ENCODE data around the gene PTPRT. TPM values are rescaled to one million over a fixed set of nuclear protein-coding genes. Genes with fewer than 3 reads are reported as not detected.

PTPRT gene
- total RNA-seq, 1 donor from 2014 or later: not detected

- Histone ChIP-seq H3K27ac (no peak overlapping the region), H3K4me1 (no peaks in the 10 kb centered on the region), H3K36me3 (no peaks in the 10 kb centered on the region), H3K9me3 (no peaks in the 10 kb centered on the region), H3K27me3 (no peaks in the 10 kb centered on the region), H3K4me3 (no peak overlapping the region)
- intact Hi-C loops (cut with DNase I): no loop called here
- no peak for DNase-seq (ENCODE audit: extremely low spot score in 2 of 2)
- TF ChIP-seq POLR2A (IDR thresholded peaks at IDR 0.05) (no peak), POLR2AphosphoS5 (IDR thresholded peaks at IDR 0.05; ENCODE audit: insufficient read depth in 1 of 2, low read depth in 1 of 2) (no peak), CTCF (IDR thresholded peaks at IDR 0.05) (no peak)
These were observed 876.0 kb downstream of the PTPRT start for GRCh38 chr20:42313704-42314103.

DNA sequence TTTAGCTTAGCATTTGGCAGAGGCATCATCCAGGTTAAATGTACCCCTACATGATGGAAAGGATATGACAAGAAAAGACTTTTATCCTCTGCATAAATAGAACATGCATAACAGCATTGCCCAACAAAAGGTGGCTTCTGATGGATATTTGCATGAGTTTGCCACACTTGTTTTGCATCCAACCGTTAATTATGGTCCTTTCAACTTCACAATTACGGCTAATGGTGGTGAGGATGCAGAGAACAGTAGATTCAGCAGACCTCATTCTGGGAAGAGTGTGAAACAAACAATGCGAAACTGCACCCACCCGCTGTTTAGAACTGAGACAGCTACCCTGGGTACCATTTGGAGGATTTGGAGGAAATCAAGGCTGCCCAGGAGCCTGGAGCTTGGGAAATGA lies 880.7 kb downstream of the PTPRT start:
- TF ChIP-seq POLR2AphosphoS5 (IDR thresholded peaks at IDR 0.05; ENCODE audit: insufficient read depth in 1 of 2, low read depth in 1 of 2): no peak
- no peak for TF ChIP-seq POLR2A (IDR thresholded peaks at IDR 0.05)
- TF ChIP-seq CTCF (IDR thresholded peaks at IDR 0.05): no peak
- Histone ChIP-seq H3K4me3 (no peak overlapping the region), H3K4me1 (no peaks in the 10 kb centered on the region), H3K27me3 (no peaks in the 10 kb centered on the region), H3K9me3 (no peaks in the 10 kb centered on the region), H3K36me3 (no peaks in the 10 kb centered on the region), H3K27ac (no peak overlapping the region)
- intact Hi-C loops (cut with DNase I): no loop called here
- DNase-seq (ENCODE audit: extremely low spot score in 2 of 2): no peak

- H3K27me3 ChIP-seq: no peaks in the 10 kb centered on the region
- H3K4me1 ChIP-seq: no peaks in the 10 kb centered on the region
- no peaks in the 10 kb centered on the region for H3K9me3 ChIP-seq
- intact Hi-C loops (cut with DNase I): no loop called here
- no peak overlapping the region for H3K4me3 ChIP-seq
- no peaks in the 10 kb centered on the region for H3K36me3 ChIP-seq
- no peak for DNase-seq (ENCODE audit: extremely low spot score in 2 of 2)
- H3K27ac ChIP-seq: no peak overlapping the region
- TF ChIP-seq POLR2A (IDR thresholded peaks at IDR 0.05) (no peak), CTCF (IDR thresholded peaks at IDR 0.05) (no peak), POLR2AphosphoS5 (IDR thresholded peaks at IDR 0.05; ENCODE audit: insufficient read depth in 1 of 2, low read depth in 1 of 2) (no peak)
These were observed 881.5 kb downstream of the PTPRT start for GRCh38 chr20:42308171-42308570.

GRCh38 chr20:42295592-42295991 lies 894.1 kb downstream of the PTPRT start:
- H3K4me1 ChIP-seq: no peaks in the 10 kb centered on the region
- H3K36me3 ChIP-seq: no peaks in the 10 kb centered on the region
- no peak for DNase-seq (ENCODE audit: extremely low spot score in 2 of 2)
- no peaks in the 10 kb centered on the region for H3K9me3 ChIP-seq
- H3K4me3 ChIP-seq: no peak overlapping the region
- TF ChIP-seq POLR2A (IDR thresholded peaks at IDR 0.05): no peak
- no peak for TF ChIP-seq CTCF (IDR thresholded peaks at IDR 0.05)
- no peak for TF ChIP-seq POLR2AphosphoS5 (IDR thresholded peaks at IDR 0.05; ENCODE audit: insufficient read depth in 1 of 2, low read depth in 1 of 2)
- no peaks in the 10 kb centered on the region for H3K27me3 ChIP-seq
- H3K27ac ChIP-seq: no peak overlapping the region
- intact Hi-C loops (cut with DNase I): loop anchor here (5.0 kb wide), 1 partner anchor 862 kb away; no protein-coding TSS in a partner anchor

DNA sequence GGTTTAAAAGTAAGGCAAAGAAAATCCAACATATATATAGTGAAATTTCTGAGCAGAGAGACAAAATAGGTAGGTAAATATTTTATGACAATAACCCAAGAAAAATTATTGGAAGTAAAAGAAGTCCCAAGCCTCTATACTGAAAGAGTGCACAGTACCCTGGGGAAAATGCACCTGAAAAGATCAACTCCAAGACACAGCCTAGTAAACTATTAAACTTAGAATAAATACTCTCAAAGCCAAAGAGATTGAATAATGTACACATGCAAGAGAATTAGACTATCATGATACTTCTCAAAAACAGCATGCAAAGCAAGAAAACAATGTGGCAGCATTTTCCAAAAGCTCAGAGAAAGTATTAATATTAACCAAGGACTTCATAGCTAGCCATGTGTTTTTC lies 894.7 kb downstream of the PTPRT start:
- intact Hi-C loops (cut with DNase I): loop anchor here (5.0 kb wide), 1 partner anchor 862 kb away; no protein-coding TSS in a partner anchor
- TF ChIP-seq POLR2AphosphoS5 (IDR thresholded peaks at IDR 0.05; ENCODE audit: insufficient read depth in 1 of 2, low read depth in 1 of 2): no peak
- TF ChIP-seq POLR2A (IDR thresholded peaks at IDR 0.05): no peak
- TF ChIP-seq CTCF (IDR thresholded peaks at IDR 0.05): no peak
- no peaks in the 10 kb centered on the region for H3K9me3 ChIP-seq

More for the DNA sequence above, 894.7 kb downstream of the PTPRT start:
- DNase-seq (ENCODE audit: extremely low spot score in 2 of 2): no peak
- Histone ChIP-seq H3K27me3 (no peaks in the 10 kb centered on the region), H3K36me3 (no peaks in the 10 kb centered on the region), H3K4me3 (no peak overlapping the region), H3K4me1 (no peaks in the 10 kb centered on the region), H3K27ac (no peak overlapping the region)
